Measurements from ENCODE around the gene NCAPH2.

- TF ChIP-seq POLR2A (IDR thresholded peaks at IDR 0.05), result no peak
- TF ChIP-seq, protein P1, sequence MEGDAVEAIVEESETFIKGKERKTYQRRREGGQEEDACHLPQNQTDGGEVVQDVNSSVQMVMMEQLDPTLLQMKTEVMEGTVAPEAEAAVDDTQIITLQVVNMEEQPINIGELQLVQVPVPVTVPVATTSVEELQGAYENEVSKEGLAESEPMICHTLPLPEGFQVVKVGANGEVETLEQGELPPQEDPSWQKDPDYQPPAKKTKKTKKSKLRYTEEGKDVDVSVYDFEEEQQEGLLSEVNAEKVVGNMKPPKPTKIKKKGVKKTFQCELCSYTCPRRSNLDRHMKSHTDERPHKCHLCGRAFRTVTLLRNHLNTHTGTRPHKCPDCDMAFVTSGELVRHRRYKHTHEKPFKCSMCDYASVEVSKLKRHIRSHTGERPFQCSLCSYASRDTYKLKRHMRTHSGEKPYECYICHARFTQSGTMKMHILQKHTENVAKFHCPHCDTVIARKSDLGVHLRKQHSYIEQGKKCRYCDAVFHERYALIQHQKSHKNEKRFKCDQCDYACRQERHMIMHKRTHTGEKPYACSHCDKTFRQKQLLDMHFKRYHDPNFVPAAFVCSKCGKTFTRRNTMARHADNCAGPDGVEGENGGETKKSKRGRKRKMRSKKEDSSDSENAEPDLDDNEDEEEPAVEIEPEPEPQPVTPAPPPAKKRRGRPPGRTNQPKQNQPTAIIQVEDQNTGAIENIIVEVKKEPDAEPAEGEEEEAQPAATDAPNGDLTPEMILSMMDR (IDR thresholded peaks at IDR 0.05), result no peak
These were observed 20.8 kb downstream of the NCAPH2 start for GRCh38 chr22:50528682-50529415.
